Right lobe of liver (tissue), 4 donors: ENCODE results near the gene PTPRM.

Experiments used
- POLR2A ChIP-seq: fragments of 450-650 bp; IDR thresholded peaks from one replicate; pipeline ENCODE4 v1.6.1; 2017; ENCODE audit warnings: antibody characterized with exemption, mild to moderate bottlenecking
- TF ChIP-seq, protein P1 (sequence below), 4 donors: fragments of 200-600 bp in 3 of 4; fragments of 450-650 bp in 1 of 4; IDR thresholded peaks; one replicate each; pipeline versions ENCODE4 v1.5.1 to v1.8.0; 2016 to 2022; ENCODE audit warnings: antibody characterized with exemption in 4 of 4, mild to moderate bottlenecking in 2 of 4
- donor health status: DM: no; HTN: no; CAD: no.
- donor health status: DM: no; HTN: no; CAD: no.
- donor health status: DM: no; HTN: yes; CAD: no.

DNA sequence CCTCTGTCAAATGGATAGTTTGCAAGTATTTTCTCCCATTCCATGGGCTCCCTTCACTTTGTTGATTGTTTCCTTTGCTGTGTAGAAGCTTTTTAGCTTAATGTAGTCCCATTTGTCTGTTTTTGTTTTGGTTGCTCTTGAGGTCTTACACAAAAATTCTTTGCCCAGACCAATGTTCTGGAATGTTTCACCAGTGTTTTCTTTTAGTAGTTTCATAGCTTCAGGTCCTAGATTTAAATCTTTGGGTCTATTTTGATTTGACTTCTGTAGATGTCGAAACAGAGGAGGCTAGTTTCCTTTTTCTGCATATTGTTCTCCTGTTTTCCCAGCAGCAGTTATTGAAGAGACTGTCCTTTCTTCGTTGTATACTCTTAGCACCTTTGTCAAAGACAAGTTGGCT is 351.6 kb downstream of the PTPRM start:
- TF ChIP-seq, protein P1, sequence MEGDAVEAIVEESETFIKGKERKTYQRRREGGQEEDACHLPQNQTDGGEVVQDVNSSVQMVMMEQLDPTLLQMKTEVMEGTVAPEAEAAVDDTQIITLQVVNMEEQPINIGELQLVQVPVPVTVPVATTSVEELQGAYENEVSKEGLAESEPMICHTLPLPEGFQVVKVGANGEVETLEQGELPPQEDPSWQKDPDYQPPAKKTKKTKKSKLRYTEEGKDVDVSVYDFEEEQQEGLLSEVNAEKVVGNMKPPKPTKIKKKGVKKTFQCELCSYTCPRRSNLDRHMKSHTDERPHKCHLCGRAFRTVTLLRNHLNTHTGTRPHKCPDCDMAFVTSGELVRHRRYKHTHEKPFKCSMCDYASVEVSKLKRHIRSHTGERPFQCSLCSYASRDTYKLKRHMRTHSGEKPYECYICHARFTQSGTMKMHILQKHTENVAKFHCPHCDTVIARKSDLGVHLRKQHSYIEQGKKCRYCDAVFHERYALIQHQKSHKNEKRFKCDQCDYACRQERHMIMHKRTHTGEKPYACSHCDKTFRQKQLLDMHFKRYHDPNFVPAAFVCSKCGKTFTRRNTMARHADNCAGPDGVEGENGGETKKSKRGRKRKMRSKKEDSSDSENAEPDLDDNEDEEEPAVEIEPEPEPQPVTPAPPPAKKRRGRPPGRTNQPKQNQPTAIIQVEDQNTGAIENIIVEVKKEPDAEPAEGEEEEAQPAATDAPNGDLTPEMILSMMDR (IDR thresholded peaks at IDR 0.05), result no peak
- TF ChIP-seq POLR2A, result no peak
